ENCODE results near the gene GPBP1. TPM values are rescaled to one million over a fixed set of nuclear protein-coding genes. Genes with fewer than 3 reads are reported as not detected.
A peak's percentile ranks its signal among the peaks of the same experiment; 100 is the strongest.
"Not testable (repeated sequence)": the region's sequence is repeated elsewhere in the genome, so short reads cannot be mapped to it uniquely, and the experiment has no call there.

Gene GPBP1
- total RNA-seq (2014; rRNA removed; shearing (Covaris generic)) = 28.9 and 29.3 TPM in 2 replicates

GRCh38 chr5:57173319-57174127, at the start of gene GPBP1:
GPBP1 (plus strand) TSS chr5:57174059; CDS start chr5:57214131, 40,072 bp downstream.
- peak; percentile 98 for DNase-seq (ENCODE audit: low spot score)

GRCh38 chr5:57128325-57128724, 45.5 kb upstream of the GPBP1 start:
- DNase-seq (ENCODE audit: low spot score) = no peak

GRCh38 chr5:57133574-57133973, 40.3 kb upstream of the GPBP1 start:
- DNase-seq (ENCODE audit: low spot score) = no peak

GRCh38 chr5:57137401-57137800, 36.5 kb upstream of the GPBP1 start:
- DNase-seq (ENCODE audit: low spot score) = peak; percentile 20

- no peak for DNase-seq (ENCODE audit: low spot score)
These were observed 21.5 kb upstream of the GPBP1 start for GRCh38 chr5:57152316-57152715.

GRCh38 chr5:57155033-57155432, 18.8 kb upstream of the GPBP1 start:
- DNase-seq (ENCODE audit: low spot score) = no peak

GRCh38 chr5:57157131-57157530, 16.7 kb upstream of the GPBP1 start:
- no peak for DNase-seq (ENCODE audit: low spot score)

- DNase-seq (ENCODE audit: low spot score) = no peak
These were observed 16.2 kb upstream of the GPBP1 start for GRCh38 chr5:57157666-57158065.

- DNase-seq (ENCODE audit: low spot score) = no peak
These were observed 10.3 kb upstream of the GPBP1 start for GRCh38 chr5:57163553-57164006.

- DNase-seq (ENCODE audit: low spot score) = no peak
These were observed 9.7 kb upstream of the GPBP1 start for GRCh38 chr5:57164124-57164523.

GRCh38 chr5:57165171-57165570, 8.7 kb upstream of the GPBP1 start:
- not testable (repeated sequence) for DNase-seq (ENCODE audit: low spot score)

- no peak for DNase-seq (ENCODE audit: low spot score)
These were observed 7.6 kb upstream of the GPBP1 start for GRCh38 chr5:57166276-57166675.

- DNase-seq (ENCODE audit: low spot score) = no peak
These were observed 6.7 kb upstream of the GPBP1 start for GRCh38 chr5:57167201-57167600.

- DNase-seq (ENCODE audit: low spot score) = not testable (repeated sequence)
These were observed 3.7 kb upstream of the GPBP1 start for GRCh38 chr5:57170116-57170515.

- DNase-seq (ENCODE audit: low spot score) = peak; percentile 40
These were observed 1.9 kb upstream of the GPBP1 start for GRCh38 chr5:57171816-57172465.

GRCh38 chr5:57172466-57173318, 1.2 kb upstream of the GPBP1 start:
- DNase-seq (ENCODE audit: low spot score) = peak; percentile 58

- DNase-seq (ENCODE audit: low spot score) = no peak
These were observed 450 bp downstream of the GPBP1 start for GRCh38 chr5:57174128-57174889.

GRCh38 chr5:57174890-57175510, 1.1 kb downstream of the GPBP1 start:
- peak; percentile 64 for DNase-seq (ENCODE audit: low spot score)

- DNase-seq (ENCODE audit: low spot score) = peak; percentile 56
These were observed 1.9 kb downstream of the GPBP1 start for GRCh38 chr5:57175551-57176309.

- DNase-seq (ENCODE audit: low spot score) = peak; percentile 61
These were observed 2.5 kb downstream of the GPBP1 start for GRCh38 chr5:57176350-57176857.

All from HT-29 (cell line).